GM18951 (cell line): Measurements from ENCODE around the gene SELENON.

ENCODE experiments used
- POLR2A ChIP-seq: IDR thresholded peaks from 4 replicates; pipeline ENCODE4 v1.6.1; 2011; ENCODE audit warnings: mild to moderate bottlenecking; ENCODE audit not compliant: insufficient read length, insufficient read depth; ENCODE audit errors: extremely low read depth
- in situ Hi-C: fragments of 300-500 bp; cut with MboI; formaldehyde crosslinking; loops from one replicate; pipeline ENCODE4 v1.12.0; 2022; ENCODE audit warnings: low sequenced_read_pairs, mixed read lengths, inconsistent platforms; ENCODE audit not compliant: unreplicated experiment

Gene SELENON

DNA sequence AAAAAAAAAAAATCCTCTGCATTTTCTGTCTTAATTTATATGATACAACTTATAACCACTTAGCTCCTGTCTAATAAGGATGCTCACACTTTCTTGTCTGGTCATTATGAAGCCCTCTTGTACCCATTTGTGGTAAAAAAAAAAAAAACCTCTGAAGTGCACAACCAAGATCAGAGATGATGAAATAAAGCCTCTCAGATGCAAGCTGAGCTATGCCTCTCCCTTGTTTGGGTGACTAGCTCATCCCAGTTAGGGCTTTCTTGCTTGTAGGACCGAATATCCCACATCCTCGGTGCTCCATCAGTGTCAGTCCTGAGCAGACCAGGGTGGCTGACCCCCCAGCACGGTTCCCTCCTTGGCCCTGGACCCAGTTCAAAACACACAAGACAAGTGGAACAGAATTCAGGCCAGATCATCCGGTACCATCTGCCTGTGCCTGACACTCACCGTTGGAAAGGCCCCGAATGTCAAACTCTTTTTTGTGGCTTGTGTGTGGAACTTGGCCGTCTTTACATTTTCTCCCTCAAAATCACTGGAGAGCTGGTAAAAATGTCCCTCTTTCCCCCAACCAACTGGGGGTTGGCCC is 6.3 kb upstream of the SELENON start:
- TF ChIP-seq POLR2A = no peak
- in situ Hi-C loops = no loop called here

DNA sequence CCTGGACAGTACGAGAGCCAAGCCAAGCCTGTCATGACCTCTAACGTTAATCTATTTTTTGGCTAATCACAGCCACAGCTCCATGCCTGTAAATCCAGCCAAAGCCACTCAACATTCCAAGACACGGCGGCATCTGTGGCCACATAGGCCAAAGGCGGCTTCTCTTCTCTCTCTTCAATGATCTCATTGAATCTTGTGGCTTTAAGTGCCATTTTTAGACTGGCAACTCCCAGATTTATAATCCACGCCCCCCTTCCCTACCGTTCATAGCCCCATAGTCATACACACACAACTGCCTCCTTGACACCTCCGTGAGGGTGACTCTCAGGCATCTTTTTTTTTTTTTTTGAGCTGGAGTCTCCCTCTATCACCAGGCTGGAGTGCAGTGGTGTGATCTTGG is 5.7 kb upstream of the SELENON start:
- in situ Hi-C loops = no loop called here
- TF ChIP-seq POLR2A = no peak

DNA sequence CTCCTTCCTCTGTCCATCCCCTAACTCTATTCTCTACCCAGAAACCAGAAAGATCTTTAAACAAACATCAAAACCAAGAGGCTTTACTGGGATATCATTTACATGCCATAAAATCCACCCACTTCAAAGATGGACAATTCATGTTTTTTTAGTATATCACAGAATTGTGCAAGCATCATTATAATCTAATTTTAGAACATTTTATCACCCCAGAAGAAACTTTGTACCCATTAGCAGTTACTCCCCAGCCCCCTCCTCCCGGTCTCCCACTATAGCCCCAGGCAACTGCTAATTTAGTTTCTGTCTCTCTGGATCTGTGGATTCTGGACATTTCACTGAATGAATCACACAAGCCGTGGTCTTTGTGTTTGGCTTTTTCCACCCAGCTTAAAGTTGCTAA is 4.8 kb upstream of the SELENON start:
- no peak for TF ChIP-seq POLR2A
- in situ Hi-C loops = no loop called here

DNA sequence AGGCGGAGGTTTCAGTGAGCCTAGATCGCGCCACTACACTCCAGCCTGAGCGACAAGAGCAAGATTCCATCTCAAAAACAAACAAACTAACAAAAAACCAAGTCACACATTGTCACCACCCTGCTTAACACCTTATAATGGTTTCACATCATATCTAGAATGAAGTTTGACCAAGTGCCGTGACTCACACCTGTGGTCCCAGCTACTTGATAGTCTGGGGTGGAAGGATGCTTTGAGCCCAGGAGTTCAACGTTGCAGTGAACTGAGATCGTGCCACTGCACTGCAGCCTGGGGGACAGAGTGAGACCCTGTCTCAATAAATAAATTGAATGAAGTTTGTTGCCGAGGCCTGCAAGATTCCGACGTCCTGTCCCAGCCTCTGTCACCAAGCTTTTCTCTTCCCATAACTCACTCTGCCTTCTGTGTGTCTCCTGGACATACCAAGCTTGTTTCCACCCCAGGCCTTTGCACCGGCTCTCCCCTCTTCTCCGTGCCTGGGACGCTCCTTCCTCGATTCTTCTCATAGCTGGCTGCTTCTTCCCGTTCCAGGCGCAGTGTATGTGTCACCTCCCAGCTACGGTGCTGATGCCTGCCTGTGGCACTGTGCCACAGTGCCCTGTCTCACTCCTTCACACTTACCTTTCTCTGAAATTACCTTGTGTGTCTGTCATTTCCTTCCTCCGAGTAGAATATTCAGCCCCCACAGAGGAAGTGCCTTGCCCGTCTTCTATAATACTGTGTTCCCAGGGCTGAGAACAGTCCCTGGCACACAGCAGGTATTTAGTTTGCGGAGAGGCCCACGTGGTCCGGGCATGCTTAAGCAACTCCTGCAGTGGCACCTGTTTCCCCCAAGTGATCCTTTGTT is 3.8 kb upstream of the SELENON start:
- in situ Hi-C loops = no loop called here
- TF ChIP-seq POLR2A = no peak

DNA sequence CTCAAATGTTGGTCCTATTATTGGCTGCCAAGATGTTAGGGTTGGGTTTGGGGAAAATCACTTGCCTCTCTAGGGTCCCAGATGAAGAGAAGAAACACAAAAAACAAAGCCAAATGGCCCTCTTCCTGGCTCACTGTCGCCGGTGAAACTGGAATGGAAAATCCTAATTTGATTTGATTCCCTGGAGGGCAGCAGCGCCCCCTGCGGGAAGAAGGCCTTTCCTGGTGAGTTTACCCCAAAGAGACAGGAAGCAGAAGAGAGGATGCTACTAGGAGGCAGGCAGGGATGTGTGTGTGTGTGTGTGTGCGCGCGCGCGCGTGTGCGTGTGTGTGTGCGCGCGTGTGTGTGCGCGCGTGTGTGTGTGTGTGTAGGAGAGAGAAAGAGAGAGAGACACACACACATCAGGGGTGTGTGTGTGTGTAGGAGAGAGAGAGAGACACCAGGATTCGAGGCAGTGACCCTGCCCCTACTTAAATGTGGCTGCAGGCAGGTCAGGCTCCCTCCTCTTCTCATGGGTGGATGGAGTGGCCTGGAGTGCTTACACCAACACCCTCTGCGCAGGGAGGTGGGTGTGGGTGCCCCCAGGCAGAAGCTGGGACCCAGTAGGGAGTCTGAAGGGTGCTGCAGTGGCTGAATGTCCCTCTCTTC is 3.1 kb upstream of the SELENON start:
- no peak for TF ChIP-seq POLR2A
- in situ Hi-C loops = no loop called here

DNA sequence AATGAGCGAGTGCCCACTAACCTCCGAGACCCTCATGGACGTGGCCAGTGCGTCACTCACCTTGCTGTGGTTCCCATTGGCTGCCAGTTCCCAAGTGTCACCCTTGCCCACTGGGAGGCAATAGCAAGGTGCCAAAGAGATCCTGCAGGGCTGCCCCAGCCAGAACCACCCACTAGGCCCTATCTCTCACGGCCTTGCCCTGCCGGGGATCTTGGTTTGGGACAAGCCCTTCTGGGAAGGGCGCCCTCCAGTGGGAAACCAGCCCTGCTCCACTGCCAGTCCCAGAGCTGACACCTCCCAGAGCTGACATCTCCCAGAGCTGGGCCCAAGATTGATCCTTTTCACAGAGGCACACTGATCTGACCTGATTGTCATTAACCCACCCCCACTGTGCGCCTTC is 2.1 kb upstream of the SELENON start:
- no peak for TF ChIP-seq POLR2A
- in situ Hi-C loops = no loop called here

DNA sequence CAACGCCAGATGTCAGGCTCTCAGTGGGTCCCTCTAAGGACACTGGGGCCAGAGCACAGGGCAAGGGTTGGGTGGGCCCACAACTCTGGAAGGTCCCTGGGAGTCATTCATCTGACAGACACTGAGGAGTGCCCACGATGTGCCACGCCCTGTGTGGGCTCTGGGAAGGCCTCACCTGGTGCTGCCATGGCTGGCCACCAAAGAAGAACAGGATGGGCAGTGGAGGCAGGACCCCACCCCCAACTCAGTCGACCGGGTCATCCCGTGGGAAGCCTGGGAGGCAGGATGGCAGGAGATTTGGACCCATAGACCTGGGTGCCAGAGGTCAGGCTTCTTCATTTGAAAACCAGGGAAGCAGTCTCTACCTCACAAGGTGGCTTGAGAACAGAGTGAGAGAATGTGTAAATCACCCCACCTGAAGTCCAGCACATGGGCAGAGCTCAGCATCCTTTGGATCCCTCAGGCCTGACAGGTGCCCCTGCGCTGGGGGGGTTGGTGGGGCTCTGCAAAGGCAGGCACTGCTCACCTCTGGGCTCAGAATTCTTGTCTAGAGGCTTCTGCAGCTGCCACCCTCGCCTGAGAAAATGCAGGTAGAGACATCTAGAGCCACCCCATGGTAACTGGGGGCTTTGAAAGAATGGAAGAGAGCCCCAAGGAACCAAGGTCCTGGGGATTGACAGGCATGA is 1.2 kb upstream of the SELENON start:
- in situ Hi-C loops = no loop called here
- no peak for TF ChIP-seq POLR2A

DNA sequence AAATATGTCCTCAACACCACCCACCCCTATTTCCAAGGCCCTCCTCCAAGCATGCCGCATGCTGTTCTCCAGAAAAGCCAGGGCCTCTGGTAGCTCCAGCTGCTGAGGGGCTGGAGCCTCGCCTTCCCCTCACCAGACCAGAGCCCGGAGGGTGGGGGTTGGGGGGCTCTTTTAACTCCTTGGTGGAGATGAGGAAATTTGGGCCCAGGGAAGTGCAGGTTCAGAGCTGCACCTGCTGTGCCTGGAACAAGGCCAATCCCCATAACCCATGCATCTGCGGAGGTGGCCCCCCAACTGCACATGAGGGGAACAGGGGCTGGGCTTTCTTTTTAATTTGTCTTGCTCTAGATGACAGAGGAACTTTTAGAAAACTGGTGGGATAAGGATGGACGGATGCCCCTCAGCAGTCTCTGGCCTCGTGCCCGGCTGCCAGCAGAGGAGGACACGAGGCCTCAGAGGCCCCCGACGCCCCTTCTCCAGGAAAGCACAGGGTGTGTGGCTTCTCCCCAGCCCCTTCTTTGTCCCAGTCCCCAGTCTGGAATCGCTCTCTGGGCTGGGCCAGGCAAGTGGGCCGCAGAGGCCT is 550 bp upstream of the SELENON start:
- no peak for TF ChIP-seq POLR2A
- in situ Hi-C loops = no loop called here

DNA sequence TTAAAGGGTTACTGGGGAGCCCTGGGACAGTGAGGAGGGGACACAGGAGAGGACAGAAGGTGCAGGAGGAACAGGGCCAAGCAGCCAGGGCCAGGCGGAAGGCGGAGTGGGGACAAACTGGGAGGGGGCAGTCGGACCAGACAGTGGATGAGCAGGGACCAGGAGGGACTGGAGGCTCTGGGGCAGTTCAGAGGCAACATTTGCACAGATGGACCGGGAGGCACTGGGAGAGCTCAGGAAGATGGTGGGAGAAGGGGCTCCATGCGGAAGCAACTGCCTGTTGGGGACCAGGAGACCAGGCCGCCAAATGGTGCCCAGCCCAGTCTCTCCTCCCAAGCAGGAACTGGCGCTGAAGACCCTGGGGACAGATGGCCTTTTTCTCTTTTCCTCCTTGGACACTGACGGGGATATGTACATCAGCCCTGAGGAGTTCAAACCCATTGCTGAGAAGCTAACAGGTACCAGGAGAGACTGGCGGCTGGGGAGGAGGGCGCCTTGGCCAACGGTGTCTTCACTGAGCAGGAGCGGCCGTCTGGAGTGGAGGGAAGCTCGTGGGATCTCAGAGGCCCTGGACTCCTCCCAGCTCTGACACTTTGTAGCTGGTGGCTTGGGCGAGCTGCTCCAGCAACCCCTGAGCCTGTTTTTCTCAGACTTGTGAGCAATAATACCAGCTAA is 847 bp downstream of the SELENON start:
- in situ Hi-C loops = no loop called here
- no peak for TF ChIP-seq POLR2A

DNA sequence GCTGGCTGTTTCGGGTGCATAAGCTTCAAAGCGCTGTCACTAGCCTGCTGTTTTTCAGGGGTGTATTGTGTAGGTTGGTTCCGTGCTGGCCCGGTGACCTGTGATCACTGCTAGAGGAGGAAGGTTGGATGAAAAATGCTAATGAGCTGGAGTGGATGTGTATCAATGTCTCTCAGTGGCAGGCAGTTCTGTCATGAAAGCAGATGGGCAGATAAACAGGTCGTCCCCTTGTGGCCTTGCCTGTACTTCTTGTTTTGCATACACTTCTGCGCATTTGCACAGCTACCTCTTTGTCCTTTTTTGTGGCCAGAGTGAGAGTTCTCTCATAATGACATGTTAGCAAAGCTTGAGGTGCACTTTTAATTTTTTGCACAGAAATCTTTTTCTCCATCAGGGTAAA is 2.9 kb downstream of the SELENON start:
- in situ Hi-C loops = no loop called here
- TF ChIP-seq POLR2A = no peak

DNA sequence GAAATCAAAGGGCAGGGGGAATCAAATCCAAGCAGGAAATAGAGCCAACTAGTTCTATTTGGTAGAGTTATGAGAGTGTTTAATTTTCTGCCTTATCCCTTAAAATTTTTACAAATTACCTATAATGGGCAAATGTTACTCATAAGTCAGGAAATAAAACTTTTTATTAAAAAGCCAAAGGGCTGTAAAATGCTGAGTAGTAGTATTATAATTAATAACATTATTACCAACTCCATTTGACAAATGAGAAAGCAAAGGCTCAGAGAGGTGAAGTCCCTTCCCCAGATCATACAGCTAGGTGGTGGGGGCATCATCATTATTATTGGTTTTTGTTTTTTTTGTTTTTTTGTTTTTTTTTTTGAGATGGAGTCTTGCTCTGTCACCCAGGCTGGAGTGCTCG is 3.4 kb downstream of the SELENON start:
- in situ Hi-C loops = no loop called here
- no peak for TF ChIP-seq POLR2A

DNA sequence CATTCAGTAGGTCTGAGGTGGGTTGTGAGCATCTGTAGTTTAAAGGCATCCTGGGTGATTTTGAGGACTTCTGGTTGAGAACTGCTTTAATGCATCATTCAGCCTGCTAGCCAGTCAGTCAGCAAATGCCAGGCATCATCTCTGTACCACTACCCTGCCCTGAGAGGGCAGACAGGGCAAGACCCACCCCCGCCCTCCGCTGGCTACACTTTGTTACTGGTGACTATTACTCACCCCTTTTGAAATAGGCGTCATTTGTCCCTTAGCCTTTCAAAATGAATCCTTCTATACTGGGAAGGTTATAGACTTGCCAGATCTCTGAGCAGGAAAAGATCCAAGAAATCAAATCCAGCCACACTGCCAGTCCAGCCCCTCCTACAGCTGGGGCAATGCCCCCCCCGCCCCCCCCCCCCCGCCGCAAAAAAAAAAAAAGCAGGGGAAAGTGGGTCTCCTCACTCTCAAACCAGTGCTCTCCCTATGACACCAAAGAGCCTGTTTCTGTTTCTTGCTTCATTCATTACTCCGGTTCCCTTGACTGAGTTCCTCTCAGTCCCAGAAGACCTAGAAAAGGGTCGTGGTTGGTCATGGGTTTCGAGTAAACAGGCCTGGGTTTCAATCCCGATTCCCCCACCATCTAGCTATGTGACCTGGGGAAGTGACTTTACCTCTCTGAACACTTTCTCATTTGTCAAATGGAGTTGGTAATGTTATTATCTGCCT is 4.4 kb downstream of the SELENON start:
- TF ChIP-seq POLR2A = no peak
- in situ Hi-C loops = no loop called here
